AG09309 (cell line): ENCODE data around the gene CABS1.

ENCODE experiments used
- DNase-seq: peaks from one replicate; pipeline ENCODE4 v3.0.0-alpha.2; 2010; ENCODE audit warnings: low read depth
- H3K4me3 ChIP-seq: 2 replicates; pipeline ENCODE4 v1.5.1; 2011; ENCODE audit warnings: mild to moderate bottlenecking, low read depth, low read length, moderate library complexity; ENCODE audit not compliant: control insufficient read depth
- TF ChIP-seq, protein P1 (sequence below): IDR thresholded peaks from 2 replicates; pipeline ENCODE4 v1.5.1; 2011; ENCODE audit warnings: mild to moderate bottlenecking, low read depth, low read length, inconsistent platforms; ENCODE audit not compliant: insufficient read depth, control insufficient read depth; ENCODE audit errors: missing control alignments

CABS1 gene

GRCh38 chr4:70367813-70368212 lies 33.0 kb downstream of the CABS1 start:
- TF ChIP-seq, protein P1, sequence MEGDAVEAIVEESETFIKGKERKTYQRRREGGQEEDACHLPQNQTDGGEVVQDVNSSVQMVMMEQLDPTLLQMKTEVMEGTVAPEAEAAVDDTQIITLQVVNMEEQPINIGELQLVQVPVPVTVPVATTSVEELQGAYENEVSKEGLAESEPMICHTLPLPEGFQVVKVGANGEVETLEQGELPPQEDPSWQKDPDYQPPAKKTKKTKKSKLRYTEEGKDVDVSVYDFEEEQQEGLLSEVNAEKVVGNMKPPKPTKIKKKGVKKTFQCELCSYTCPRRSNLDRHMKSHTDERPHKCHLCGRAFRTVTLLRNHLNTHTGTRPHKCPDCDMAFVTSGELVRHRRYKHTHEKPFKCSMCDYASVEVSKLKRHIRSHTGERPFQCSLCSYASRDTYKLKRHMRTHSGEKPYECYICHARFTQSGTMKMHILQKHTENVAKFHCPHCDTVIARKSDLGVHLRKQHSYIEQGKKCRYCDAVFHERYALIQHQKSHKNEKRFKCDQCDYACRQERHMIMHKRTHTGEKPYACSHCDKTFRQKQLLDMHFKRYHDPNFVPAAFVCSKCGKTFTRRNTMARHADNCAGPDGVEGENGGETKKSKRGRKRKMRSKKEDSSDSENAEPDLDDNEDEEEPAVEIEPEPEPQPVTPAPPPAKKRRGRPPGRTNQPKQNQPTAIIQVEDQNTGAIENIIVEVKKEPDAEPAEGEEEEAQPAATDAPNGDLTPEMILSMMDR: no peak
- H3K4me3 ChIP-seq: no peak overlapping the region
- no peak for DNase-seq

DNA sequence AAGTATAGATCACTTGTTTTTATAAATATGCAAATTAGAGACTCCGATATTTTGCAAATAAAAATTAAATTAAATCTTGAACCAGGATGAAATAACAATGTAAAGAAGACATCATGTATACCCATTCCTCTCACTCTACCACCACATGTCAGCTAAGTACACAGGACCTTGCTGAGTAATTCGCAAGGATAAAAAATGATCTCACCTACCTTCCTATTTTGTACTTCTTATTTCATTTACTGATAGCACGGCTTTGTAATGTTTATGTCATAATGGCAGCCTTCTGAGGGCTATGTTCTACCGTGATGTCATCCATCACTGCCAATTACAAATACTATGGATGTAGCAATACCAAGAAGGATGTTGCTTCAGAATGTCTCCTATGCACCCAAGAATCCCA lies 37.2 kb downstream of the CABS1 start:
- no peak for DNase-seq
- H3K4me3 ChIP-seq: no peak overlapping the region
- TF ChIP-seq, protein P1: no peak

GRCh38 chr4:70372760-70373159 lies 38.0 kb downstream of the CABS1 start:
- no peak for DNase-seq
- TF ChIP-seq, protein P1: no peak
- H3K4me3 ChIP-seq: no peak overlapping the region

GRCh38 chr4:70380578-70380977 lies 45.8 kb downstream of the CABS1 start:
- TF ChIP-seq, protein P1: no peak
- H3K4me3 ChIP-seq: no peak overlapping the region
- DNase-seq: no peak

DNA sequence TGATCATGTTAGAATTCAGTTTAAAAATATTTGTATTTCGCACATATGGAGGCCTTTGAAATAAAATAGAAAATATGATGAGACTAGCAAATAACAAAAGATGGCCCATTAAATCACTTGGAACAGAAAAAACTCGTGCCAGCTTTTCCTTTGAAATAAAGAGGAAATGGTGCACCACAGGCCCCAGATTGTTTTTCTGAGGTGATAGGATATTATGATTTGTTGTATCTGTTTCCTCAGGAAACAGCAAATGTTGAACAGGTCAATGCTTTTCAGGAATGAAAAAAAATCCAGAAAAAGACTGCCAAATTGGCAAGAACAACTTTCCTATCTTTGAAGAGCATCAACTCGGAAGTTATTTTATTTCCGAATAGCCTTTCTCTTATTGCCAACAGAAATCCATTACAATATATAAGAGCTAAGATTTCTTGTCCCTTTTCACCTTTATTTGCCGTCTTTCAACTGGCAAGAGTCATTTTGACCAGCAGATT lies 48.0 kb downstream of the CABS1 start, which contains the start of gene SMR3B:
TSS of gene SMR3B (plus strand) at position 441 of the 491 bp plus-strand sequence. CDS start 1,380 bp downstream, outside the sequence.
- no peak within 1 kb of the TSS for H3K4me3 ChIP-seq
- TF ChIP-seq, protein P1: no peak
- no peak for DNase-seq
